IPS-18a (cell line): Measurements from ENCODE around the gene CBLB.

ENCODE experiments used
- H3K27ac ChIP-seq: one replicate; pipeline ENCODE4 v1.5.1; 2013; ENCODE audit warnings: low read length
- H3K27me3 ChIP-seq: one replicate; pipeline ENCODE4 v1.6.1; 2013; ENCODE audit warnings: mild to moderate bottlenecking, low read length; ENCODE audit not compliant: control insufficient read depth, insufficient read depth
- H3K36me3 ChIP-seq: one replicate; pipeline ENCODE4 v1.6.1; 2013; ENCODE audit warnings: low read depth, low read length; ENCODE audit not compliant: control insufficient read depth
- H3K4me1 ChIP-seq: one replicate; pipeline ENCODE4 v1.6.1; 2013; ENCODE audit warnings: low read depth, low read length; ENCODE audit not compliant: control insufficient read depth
- H3K4me3 ChIP-seq: one replicate; pipeline ENCODE4 v1.5.1; 2013; ENCODE audit warnings: low read length
- H3K9ac ChIP-seq: one replicate; pipeline ENCODE4 v1.6.1; 2013; ENCODE audit warnings: mild to moderate bottlenecking, low read length, moderate library complexity
- H3K9me3 ChIP-seq: one replicate; pipeline ENCODE4 v1.6.1; 2013; ENCODE audit warnings: low read depth, low read length; ENCODE audit not compliant: control insufficient read depth

The CBLB gene

DNA sequence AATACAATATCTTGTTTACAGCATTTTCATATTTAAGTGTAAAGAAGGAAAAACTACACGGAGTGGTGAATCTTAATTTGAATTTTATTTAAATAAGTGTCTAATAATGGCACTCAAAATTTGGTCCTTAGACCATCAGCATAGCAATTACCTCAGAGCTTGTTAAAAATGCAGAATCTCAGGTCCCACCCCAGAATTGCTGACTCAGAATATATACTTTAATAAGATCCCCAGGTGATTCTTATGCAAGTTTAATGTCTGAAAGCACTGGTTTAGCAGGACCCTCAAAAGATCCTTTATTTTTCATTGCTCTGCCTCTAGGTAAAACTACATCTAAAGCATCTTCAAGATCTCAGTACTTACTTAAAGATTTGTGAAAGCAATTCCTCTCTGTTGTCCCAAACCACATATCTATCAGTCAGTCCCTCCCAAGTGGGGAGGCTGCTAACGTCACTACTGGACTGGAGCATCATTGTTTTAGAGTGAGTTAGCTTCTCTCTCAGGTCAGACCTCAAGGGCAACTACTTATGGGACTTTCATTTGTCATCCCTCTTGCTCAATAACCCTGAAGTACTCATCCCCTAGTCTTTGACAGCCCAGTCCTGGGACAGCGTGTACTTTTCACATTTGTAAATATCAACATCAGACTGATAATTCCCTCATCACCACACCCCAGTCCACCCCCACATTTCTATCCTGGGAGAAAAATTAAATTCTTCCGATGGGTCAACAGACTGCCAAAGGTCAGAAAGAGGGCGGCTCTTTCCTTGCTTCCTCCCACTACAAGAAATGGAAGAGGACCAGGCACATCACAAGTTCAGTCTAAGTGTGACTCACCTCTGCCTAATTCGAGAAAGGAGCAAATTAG is 76.7 kb downstream of the CBLB start:
- no peak overlapping the region for H3K9ac ChIP-seq
- no peaks in the 10 kb centered on the region for H3K27me3 ChIP-seq
- peaks cover 5% of the 10 kb centered on the region for H3K4me1 ChIP-seq
- H3K4me3 ChIP-seq, result no peak overlapping the region
- H3K9me3 ChIP-seq, result no peaks in the 10 kb centered on the region
- no peak overlapping the region for H3K27ac ChIP-seq
- H3K36me3 ChIP-seq, result no peaks in the 10 kb centered on the region

DNA sequence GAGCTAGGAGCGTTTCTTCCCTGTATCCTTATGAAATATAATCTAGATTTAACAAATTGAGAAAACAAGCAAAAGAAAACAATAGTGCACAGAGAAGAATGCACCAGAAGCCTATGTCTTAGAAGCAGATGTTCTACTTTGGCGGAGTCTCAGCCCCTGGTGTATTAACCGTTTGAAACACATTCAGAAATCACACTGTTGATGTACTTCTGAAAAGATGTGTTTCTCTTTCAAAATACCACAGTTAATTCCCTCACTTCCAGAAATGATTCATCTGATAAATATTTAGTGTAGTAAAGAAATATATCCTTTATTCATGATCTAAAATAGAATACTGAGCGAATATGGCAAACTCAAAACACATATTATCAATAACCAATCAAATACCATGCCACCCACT is 77.7 kb downstream of the CBLB start:
- Histone ChIP-seq H3K9ac (no peak overlapping the region), H3K4me3 (no peak overlapping the region), H3K9me3 (no peaks in the 10 kb centered on the region), H3K27me3 (no peaks in the 10 kb centered on the region), H3K27ac (no peak overlapping the region), H3K4me1 (peaks cover 5% of the 10 kb centered on the region), H3K36me3 (no peaks in the 10 kb centered on the region)

DNA sequence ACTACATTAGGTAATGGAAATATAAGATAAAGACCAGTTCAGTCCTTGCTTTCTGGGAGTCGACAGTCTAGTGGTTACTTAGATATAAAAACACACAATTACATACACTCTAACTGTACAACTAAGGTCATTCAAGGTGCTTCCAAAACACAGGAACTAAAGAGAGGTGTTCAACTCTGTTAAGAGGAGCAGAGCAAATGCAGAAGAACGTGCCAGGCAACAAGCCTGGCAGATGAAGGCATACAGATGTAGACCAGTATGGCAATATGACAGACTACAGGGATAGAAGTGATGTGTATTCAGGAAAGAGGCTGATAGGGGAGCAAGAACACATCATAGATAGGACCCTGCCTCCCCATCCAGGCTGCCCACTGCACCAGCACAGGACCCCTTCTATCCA is 78.3 kb downstream of the CBLB start:
- Histone ChIP-seq H3K27me3 (no peaks in the 10 kb centered on the region), H3K27ac (no peak overlapping the region), H3K4me1 (peaks cover 5% of the 10 kb centered on the region), H3K9ac (no peak overlapping the region), H3K4me3 (no peak overlapping the region), H3K9me3 (no peaks in the 10 kb centered on the region), H3K36me3 (no peaks in the 10 kb centered on the region)

DNA sequence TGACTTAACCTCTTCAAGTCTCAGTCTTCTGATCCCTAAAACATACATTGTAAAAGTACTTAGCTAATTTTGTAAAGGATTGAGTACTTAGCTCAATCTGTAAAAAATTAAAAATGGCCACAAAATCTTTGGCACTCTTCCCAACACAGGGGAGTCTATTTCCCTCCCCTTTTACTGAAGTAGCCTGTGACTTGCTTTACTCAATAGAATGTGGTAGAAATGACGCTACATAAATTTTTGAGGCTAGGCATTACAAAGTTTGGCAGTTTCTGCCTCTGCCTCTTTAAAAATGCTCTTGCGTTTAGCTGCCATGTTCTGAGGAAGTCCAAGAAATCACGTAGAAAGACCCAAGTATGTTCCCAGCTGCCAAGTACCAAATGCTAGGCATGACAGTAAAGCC is 80.2 kb downstream of the CBLB start:
- Histone ChIP-seq H3K4me1 (peaks cover 5% of the 10 kb centered on the region), H3K4me3 (no peak overlapping the region), H3K27me3 (no peaks in the 10 kb centered on the region), H3K9ac (no peak overlapping the region), H3K36me3 (no peaks in the 10 kb centered on the region), H3K9me3 (no peaks in the 10 kb centered on the region), H3K27ac (no peak overlapping the region)

DNA sequence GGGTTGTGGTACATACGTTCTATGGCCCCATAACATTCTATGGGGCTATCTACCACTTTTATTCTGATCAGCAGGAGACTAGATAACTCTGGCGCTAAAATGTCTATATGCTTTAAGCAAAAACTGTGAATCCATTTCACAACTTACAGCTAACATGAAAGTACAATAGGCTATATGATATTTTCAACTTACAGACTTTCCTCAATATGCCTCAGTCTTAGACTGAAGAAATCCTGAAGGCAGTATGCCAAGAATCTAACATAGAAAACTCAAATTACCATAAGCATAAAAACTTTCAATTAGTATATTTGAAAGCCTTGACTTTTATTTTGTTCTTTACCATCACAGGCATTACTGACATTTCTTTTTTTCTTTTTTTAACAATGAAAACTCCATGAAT is 81.4 kb downstream of the CBLB start:
- Histone ChIP-seq H3K27ac (no peak overlapping the region), H3K4me3 (no peak overlapping the region), H3K4me1 (no peaks in the 10 kb centered on the region)

DNA sequence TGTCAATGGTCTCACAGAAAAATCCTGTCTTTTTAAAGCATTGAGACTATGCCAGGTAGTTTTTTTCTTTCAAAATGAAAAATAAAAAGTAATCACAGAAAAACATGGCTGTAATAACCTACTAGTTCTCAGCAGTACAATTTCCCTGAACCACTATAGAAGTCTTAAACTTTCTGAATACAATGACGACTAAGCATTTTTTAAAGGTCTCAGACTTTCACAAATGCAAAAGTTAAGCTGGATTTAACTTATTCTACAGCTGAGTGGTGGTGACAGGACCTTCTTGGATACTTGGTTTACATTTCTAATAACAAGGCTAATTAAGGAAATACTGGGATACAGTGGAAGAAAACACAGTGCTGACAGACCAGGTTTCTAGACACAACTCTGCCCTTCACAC is 81.8 kb downstream of the CBLB start:
- Histone ChIP-seq H3K9me3 (no peaks in the 10 kb centered on the region), H3K36me3 (no peaks in the 10 kb centered on the region), H3K4me3 (no peak overlapping the region), H3K27me3 (no peaks in the 10 kb centered on the region), H3K27ac (no peak overlapping the region), H3K9ac (no peak overlapping the region), H3K4me1 (no peaks in the 10 kb centered on the region)

More for the DNA sequence above, 81.4 kb downstream of the CBLB start:
- Histone ChIP-seq H3K27me3 (no peaks in the 10 kb centered on the region), H3K9me3 (no peaks in the 10 kb centered on the region), H3K36me3 (no peaks in the 10 kb centered on the region), H3K9ac (no peak overlapping the region)

DNA sequence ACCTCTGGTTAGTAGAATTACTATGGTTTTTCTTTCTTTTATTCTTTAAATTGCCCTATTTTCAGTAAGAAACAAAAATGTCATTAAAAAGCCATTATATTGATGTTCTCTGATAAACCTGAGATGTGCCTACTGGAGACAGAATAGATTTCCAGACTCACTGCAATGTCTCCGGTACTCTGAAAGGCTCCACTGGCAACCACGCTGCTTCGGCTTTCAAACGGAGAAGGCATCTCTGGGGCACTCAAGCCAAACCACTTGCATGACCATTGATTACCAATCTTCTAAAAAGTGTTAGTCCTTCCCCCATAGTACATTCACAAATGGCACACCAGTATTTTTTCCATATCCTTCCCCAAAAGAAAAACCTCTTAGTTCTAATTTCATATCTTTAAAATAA is 82.6 kb downstream of the CBLB start:
- Histone ChIP-seq H3K27ac (no peak overlapping the region), H3K9me3 (no peaks in the 10 kb centered on the region), H3K4me1 (no peaks in the 10 kb centered on the region), H3K9ac (no peak overlapping the region), H3K36me3 (no peaks in the 10 kb centered on the region), H3K4me3 (no peak overlapping the region), H3K27me3 (no peaks in the 10 kb centered on the region)

DNA sequence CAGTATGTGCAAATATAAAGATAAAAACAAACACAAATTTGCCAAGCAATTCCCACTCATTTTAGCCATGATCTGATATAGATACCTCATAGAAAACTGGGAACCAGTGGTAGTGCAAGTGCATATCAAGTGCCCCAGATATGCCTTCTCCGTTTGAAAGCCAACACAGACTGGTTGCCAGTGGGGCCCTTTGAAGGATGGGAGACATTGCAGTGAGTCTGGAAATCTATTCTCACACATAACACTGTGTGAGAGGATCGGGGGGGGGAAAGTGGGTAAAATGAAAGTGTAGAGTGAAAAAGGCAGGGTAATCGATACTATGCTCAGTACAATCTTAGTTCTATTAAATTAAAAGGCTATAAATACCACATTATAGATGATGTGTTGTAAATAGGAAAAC is 83.0 kb downstream of the CBLB start:
- Histone ChIP-seq H3K27ac (no peak overlapping the region), H3K36me3 (no peaks in the 10 kb centered on the region), H3K27me3 (no peaks in the 10 kb centered on the region), H3K9ac (no peak overlapping the region), H3K4me1 (no peaks in the 10 kb centered on the region), H3K4me3 (no peak overlapping the region), H3K9me3 (no peaks in the 10 kb centered on the region)

DNA sequence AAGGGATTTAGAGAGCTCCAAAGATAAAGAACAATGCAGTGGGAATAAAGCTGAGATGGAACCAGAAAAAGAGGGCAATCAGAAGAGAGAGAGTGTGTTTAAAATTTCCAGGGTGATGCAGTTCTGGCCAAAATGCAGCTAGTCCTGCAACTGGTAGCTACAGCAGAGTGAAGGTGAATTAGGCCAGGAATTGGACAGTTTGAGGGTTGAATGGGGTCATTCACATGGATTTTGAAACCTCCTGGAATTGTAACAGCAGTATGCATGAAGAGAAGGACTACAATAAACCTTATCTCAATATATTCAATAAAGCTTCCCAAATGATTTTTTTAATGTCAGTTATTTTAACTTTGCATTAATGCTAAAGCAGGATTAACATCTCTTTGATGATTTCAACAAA is 85.2 kb downstream of the CBLB start:
- Histone ChIP-seq H3K9ac (no peak overlapping the region), H3K27ac (no peak overlapping the region)

DNA sequence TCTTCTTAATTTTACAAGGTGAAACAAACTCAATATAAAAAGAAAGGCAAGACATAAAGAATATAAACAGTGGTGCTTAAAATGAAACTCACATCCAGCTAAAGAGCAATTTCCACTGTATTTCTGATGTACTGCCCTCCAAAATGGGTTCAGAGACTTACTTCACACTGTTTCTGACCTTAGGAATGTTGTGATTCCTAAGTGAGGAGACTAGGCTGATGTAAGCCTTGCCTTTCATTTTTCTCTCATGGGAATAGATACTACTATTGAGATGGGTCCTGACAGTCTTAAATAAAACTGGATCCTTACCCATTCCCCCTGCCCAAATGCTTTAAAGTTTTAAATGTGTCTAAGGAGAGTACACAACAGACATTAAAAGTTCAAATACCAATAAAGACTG is 86.9 kb downstream of the CBLB start:
- no peak overlapping the region for H3K4me3 ChIP-seq
- no peaks in the 10 kb centered on the region for H3K9me3 ChIP-seq
- H3K36me3 ChIP-seq, result no peaks in the 10 kb centered on the region
- no peaks in the 10 kb centered on the region for H3K4me1 ChIP-seq
- H3K27ac ChIP-seq, result no peak overlapping the region
- H3K27me3 ChIP-seq, result no peaks in the 10 kb centered on the region
- H3K9ac ChIP-seq, result no peak overlapping the region

More for the DNA sequence above, 85.2 kb downstream of the CBLB start:
- H3K27me3 ChIP-seq, result no peaks in the 10 kb centered on the region
- H3K4me1 ChIP-seq, result no peaks in the 10 kb centered on the region
- no peaks in the 10 kb centered on the region for H3K9me3 ChIP-seq
- no peak overlapping the region for H3K4me3 ChIP-seq
- H3K36me3 ChIP-seq, result no peaks in the 10 kb centered on the region

DNA sequence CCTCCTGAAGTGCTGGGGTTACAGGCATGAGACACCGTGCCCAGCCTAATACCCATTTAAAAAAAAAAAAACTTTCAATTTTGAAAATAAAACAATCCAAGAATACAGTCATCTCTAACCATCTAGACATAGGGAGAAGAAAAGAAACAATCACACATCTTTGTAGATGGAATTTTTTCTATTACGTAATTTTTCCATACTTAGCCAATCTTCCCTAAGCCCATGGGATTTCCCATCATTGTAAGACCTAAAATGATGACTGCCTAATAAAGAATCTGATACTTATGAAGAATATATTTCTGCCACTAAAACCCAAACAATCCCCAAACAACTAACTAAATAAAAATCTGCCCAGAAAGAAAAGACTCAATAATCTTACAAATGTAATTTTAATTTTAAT is 88.7 kb downstream of the CBLB start:
- Histone ChIP-seq H3K4me1 (no peaks in the 10 kb centered on the region), H3K4me3 (no peak overlapping the region), H3K9ac (no peak overlapping the region), H3K27ac (no peak overlapping the region), H3K27me3 (no peaks in the 10 kb centered on the region), H3K36me3 (no peaks in the 10 kb centered on the region), H3K9me3 (no peaks in the 10 kb centered on the region)

DNA sequence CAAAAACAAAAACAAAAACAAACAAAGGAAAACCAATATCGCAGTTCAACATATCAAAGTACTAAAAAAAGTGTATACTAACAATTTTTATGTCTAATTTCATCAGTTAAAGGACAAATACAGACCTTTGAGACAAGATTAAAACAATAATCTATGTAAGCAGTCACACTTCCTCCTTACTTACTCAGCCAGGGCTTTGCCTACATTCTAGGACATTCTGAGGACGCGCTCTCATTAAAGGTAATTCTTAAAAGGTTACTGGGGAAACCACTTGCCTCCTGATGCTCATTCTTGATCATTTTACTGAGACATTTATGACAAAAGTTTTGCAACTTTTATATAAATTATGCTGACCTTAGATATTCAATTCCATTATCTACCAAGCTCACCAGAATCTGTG is 93.4 kb downstream of the CBLB start:
- H3K4me1 ChIP-seq, result no peaks in the 10 kb centered on the region
- no peak overlapping the region for H3K4me3 ChIP-seq
- no peaks in the 10 kb centered on the region for H3K27me3 ChIP-seq
- no peak overlapping the region for H3K9ac ChIP-seq
- no peak overlapping the region for H3K27ac ChIP-seq
- H3K36me3 ChIP-seq, result no peaks in the 10 kb centered on the region
- no peaks in the 10 kb centered on the region for H3K9me3 ChIP-seq
